Progenitor cell of endocrine pancreas (in vitro differentiated cells): ENCODE results near the gene DOCK1. TPM values are rescaled to one million over a fixed set of nuclear protein-coding genes. Genes with fewer than 3 reads are reported as not detected.

ENCODE experiments used
- DNase-seq: peaks from one replicate; pipeline ENCODE4 v3.0.0; 2021; ENCODE audit warnings: low spot score; ENCODE audit not compliant: unreplicated experiment
- H3K27ac Mint-ChIP-seq: 2 replicates; pipeline ENCODE4 v1.8.0; 2021; ENCODE audit warnings: mild to moderate bottlenecking, moderate library complexity, mixed read lengths
- H3K27me3 Mint-ChIP-seq: 2 replicates; pipeline ENCODE4 v1.8.0; 2021; ENCODE audit warnings: mixed read lengths
- H3K36me3 Mint-ChIP-seq: 2 replicates; pipeline ENCODE4 v1.8.0; 2022; ENCODE audit warnings: mixed read lengths; ENCODE audit not compliant: insufficient read depth
- H3K4me1 Mint-ChIP-seq: 2 replicates; pipeline ENCODE4 v1.8.0; 2021; ENCODE audit warnings: low read depth, mixed read lengths
- H3K4me3 Mint-ChIP-seq: 2 replicates; pipeline ENCODE4 v1.8.0; 2021; ENCODE audit warnings: low read depth, mild to moderate bottlenecking, moderate library complexity, mixed read lengths
- H3K9me3 Mint-ChIP-seq: 2 replicates; pipeline ENCODE4 v1.8.0; 2021; ENCODE audit warnings: low read depth, mixed read lengths
- total RNA-seq: library from RNA; stranded (reverse); gene quantifications from 2 replicates; pipeline ENCODE4 v1.2.1, GENCODE V29; 2021
- TF ChIP-seq, protein P1 (sequence below): fragments of 200-600 bp; sonication (generic); IDR thresholded peaks from one replicate; pipeline ENCODE4 v1.5.0; 2021; ENCODE audit warnings: antibody characterized with exemption, mild to moderate bottlenecking; ENCODE audit not compliant: unreplicated experiment

Gene DOCK1
- total RNA-seq, 1 donor from 2014 or later = 77.8 TPM

- Mint-ChIP-seq H3K27ac (no peak overlapping the region), H3K4me1 (no peaks in the 10 kb centered on the region), H3K27me3 (no peaks in the 10 kb centered on the region), H3K4me3 (no peak overlapping the region), H3K36me3 (peaks cover 7% of the 10 kb centered on the region), H3K9me3 (peaks cover 8% of the 10 kb centered on the region)
- DNase-seq = no peak
- TF ChIP-seq, protein P1, sequence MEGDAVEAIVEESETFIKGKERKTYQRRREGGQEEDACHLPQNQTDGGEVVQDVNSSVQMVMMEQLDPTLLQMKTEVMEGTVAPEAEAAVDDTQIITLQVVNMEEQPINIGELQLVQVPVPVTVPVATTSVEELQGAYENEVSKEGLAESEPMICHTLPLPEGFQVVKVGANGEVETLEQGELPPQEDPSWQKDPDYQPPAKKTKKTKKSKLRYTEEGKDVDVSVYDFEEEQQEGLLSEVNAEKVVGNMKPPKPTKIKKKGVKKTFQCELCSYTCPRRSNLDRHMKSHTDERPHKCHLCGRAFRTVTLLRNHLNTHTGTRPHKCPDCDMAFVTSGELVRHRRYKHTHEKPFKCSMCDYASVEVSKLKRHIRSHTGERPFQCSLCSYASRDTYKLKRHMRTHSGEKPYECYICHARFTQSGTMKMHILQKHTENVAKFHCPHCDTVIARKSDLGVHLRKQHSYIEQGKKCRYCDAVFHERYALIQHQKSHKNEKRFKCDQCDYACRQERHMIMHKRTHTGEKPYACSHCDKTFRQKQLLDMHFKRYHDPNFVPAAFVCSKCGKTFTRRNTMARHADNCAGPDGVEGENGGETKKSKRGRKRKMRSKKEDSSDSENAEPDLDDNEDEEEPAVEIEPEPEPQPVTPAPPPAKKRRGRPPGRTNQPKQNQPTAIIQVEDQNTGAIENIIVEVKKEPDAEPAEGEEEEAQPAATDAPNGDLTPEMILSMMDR = no peak
Observed at GRCh38 chr10:127265288-127265687, 360.1 kb downstream of the DOCK1 start.

DNA sequence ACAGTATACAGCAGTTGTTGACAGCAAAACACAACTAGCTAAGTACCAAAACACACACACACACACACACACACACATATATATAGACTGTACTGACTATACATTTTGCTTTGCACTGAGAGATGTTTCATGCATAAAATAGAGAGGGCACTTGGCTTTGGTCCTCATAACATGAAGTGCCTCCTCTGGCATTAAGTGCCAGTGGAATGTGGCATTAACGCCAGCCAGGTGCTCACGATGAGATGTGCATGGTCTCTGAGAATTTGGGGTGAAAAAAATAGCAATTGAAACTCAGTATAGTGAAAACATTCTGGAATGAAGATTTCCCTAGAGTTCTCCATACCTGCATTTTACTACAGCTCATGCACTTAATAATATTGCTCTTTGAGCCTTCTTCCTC is 361.2 kb downstream of the DOCK1 start:
- TF ChIP-seq, protein P1 = no peak
- H3K27me3 Mint-ChIP-seq = no peaks in the 10 kb centered on the region

DNA sequence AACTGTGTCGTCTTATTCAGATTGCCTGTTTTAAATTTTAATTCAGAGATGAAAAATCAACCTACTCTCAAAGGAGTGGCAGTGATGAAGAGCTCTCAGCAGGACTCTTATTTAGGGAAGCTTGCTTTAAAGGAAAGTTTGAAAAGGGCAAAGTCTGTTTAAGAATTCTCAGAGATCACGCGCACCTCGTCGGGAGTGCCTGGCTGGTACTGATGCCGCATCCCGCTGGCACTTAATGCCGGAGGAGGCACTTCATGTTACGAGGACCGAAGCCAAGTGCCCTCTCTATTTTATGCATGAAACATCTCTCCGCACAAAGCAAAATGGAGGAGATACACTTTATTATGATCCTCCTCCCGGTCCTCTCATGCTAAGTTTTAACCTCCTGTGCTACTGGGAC is 362.2 kb downstream of the DOCK1 start:
- no peaks in the 10 kb centered on the region for H3K9me3 Mint-ChIP-seq
- H3K27me3 Mint-ChIP-seq = no peaks in the 10 kb centered on the region
- no peak for DNase-seq
- no peak overlapping the region for H3K27ac Mint-ChIP-seq
- TF ChIP-seq, protein P1 = no peak
- H3K4me3 Mint-ChIP-seq = no peak overlapping the region
- no peaks in the 10 kb centered on the region for H3K4me1 Mint-ChIP-seq
- peaks cover under 1% of the 10 kb centered on the region for H3K36me3 Mint-ChIP-seq

More for the DNA sequence above, 361.2 kb downstream of the DOCK1 start:
- DNase-seq = no peak
- Mint-ChIP-seq H3K36me3 (peaks cover 4% of the 10 kb centered on the region), H3K27ac (no peak overlapping the region), H3K9me3 (peaks cover 3% of the 10 kb centered on the region), H3K4me3 (no peak overlapping the region), H3K4me1 (no peaks in the 10 kb centered on the region)

DNA sequence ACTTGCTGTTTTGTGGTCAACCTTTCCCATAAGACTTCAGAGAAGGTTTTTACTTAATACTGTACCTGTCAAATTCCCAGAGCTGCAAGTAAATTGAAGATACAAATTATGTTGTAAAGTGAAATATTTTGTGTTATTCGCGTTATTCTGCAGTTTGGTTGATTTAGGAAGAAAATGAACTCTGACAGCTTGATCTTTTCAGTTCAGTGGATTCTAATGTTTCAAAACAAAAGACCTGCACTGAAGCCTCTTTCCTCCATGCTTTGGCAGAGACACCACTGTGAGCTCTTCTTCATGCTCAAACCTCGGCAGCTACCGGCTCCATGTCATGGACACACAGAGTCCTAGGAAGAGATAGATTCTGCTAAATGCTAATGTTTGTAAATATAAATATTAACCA is 366.8 kb downstream of the DOCK1 start:
- no peaks in the 10 kb centered on the region for H3K27me3 Mint-ChIP-seq
- no peak for DNase-seq
- peaks cover 8% of the 10 kb centered on the region for H3K36me3 Mint-ChIP-seq
- H3K27ac Mint-ChIP-seq = no peak overlapping the region
- H3K9me3 Mint-ChIP-seq = no peaks in the 10 kb centered on the region
- no peaks in the 10 kb centered on the region for H3K4me1 Mint-ChIP-seq
- H3K4me3 Mint-ChIP-seq = no peak overlapping the region
- TF ChIP-seq, protein P1 = no peak

- H3K27ac Mint-ChIP-seq = no peak overlapping the region
- H3K36me3 Mint-ChIP-seq = peaks cover 8% of the 10 kb centered on the region
- no peak overlapping the region for H3K4me3 Mint-ChIP-seq
- peaks cover 1% of the 10 kb centered on the region for H3K4me1 Mint-ChIP-seq
- DNase-seq = no peak
- H3K27me3 Mint-ChIP-seq = no peaks in the 10 kb centered on the region
- no peaks in the 10 kb centered on the region for H3K9me3 Mint-ChIP-seq
- TF ChIP-seq, protein P1 = no peak
Observed at GRCh38 chr10:127275272-127275671, 370.0 kb downstream of the DOCK1 start.
